ENCODE results near the gene ACAD11.
"Not testable (repeated sequence)": the region's sequence is repeated elsewhere in the genome, so short reads cannot be mapped to it uniquely, and the experiment has no call there.

The ACAD11 gene

GRCh38 chr3:132568422-132568821 is 91.2 kb downstream of the ACAD11 start:
- no peak for DNase-seq (ENCODE audit: insufficient read length)
- TF ChIP-seq POLR2A (IDR thresholded peaks at IDR 0.05; ENCODE audit: low read depth, low read length) (no peak), POLR2AphosphoS5 (IDR thresholded peaks at IDR 0.05; ENCODE audit: low read depth, low read length) (no peak), TAF1 (IDR thresholded peaks at IDR 0.05; ENCODE audit: borderline replicate concordance, low read depth, low read length) (no peak)
- FAIRE-seq: no peak

- DNase-seq (ENCODE audit: insufficient read length) (no peak), FAIRE-seq (no peak)
- no peak for TF ChIP-seq POLR2AphosphoS5 (IDR thresholded peaks at IDR 0.05; ENCODE audit: low read depth, low read length)
Observed at GRCh38 chr3:132564070-132564465, 95.5 kb downstream of the ACAD11 start.

GRCh38 chr3:132563420-132564069 is 96.1 kb downstream of the ACAD11 start:
- DNase-seq (ENCODE audit: insufficient read length) (no peak), FAIRE-seq (no peak)
- TF ChIP-seq POLR2AphosphoS5 (IDR thresholded peaks at IDR 0.05; ENCODE audit: low read depth, low read length): no peak
- no peak for TF ChIP-seq TAF1 (IDR thresholded peaks at IDR 0.05; ENCODE audit: borderline replicate concordance, low read depth, low read length)
- no peak for TF ChIP-seq POLR2A (IDR thresholded peaks at IDR 0.05; ENCODE audit: low read depth, low read length)

GRCh38 chr3:132561003-132561402 is 98.6 kb downstream of the ACAD11 start:
- DNase-seq (ENCODE audit: insufficient read length) (no peak), FAIRE-seq (no peak)
- TF ChIP-seq TAF1 (IDR thresholded peaks at IDR 0.05; ENCODE audit: borderline replicate concordance, low read depth, low read length): no peak
- no peak for TF ChIP-seq POLR2A (IDR thresholded peaks at IDR 0.05; ENCODE audit: low read depth, low read length)
- no peak for TF ChIP-seq POLR2AphosphoS5 (IDR thresholded peaks at IDR 0.05; ENCODE audit: low read depth, low read length)

- DNase-seq (ENCODE audit: insufficient read length) (no peak), FAIRE-seq (no peak)
- TF ChIP-seq TAF1 (IDR thresholded peaks at IDR 0.05; ENCODE audit: borderline replicate concordance, low read depth, low read length) (no peak), POLR2A (IDR thresholded peaks at IDR 0.05; ENCODE audit: low read depth, low read length) (no peak), POLR2AphosphoS5 (IDR thresholded peaks at IDR 0.05; ENCODE audit: low read depth, low read length) (no peak)
Observed at GRCh38 chr3:132556508-132557159, 103.0 kb downstream of the ACAD11 start.

GRCh38 chr3:132556036-132556386 is 103.6 kb downstream of the ACAD11 start:
- not testable (repeated sequence) for DNase-seq (ENCODE audit: insufficient read length); FAIRE-seq

GRCh38 chr3:132555306-132556035 is 104.1 kb downstream of the ACAD11 start:
- no peak for FAIRE-seq
- no peak for TF ChIP-seq TAF1 (IDR thresholded peaks at IDR 0.05; ENCODE audit: borderline replicate concordance, low read depth, low read length)
- TF ChIP-seq POLR2AphosphoS5 (IDR thresholded peaks at IDR 0.05; ENCODE audit: low read depth, low read length): no peak
- TF ChIP-seq POLR2A (IDR thresholded peaks at IDR 0.05; ENCODE audit: low read depth, low read length): no peak
- DNase-seq (ENCODE audit: insufficient read length): no peak

- FAIRE-seq (no peak), DNase-seq (ENCODE audit: insufficient read length) (no peak)
- TF ChIP-seq POLR2A (IDR thresholded peaks at IDR 0.05; ENCODE audit: low read depth, low read length) (no peak), TAF1 (IDR thresholded peaks at IDR 0.05; ENCODE audit: borderline replicate concordance, low read depth, low read length) (no peak), POLR2AphosphoS5 (IDR thresholded peaks at IDR 0.05; ENCODE audit: low read depth, low read length) (no peak)
Observed at GRCh38 chr3:132554437-132554836, 105.2 kb downstream of the ACAD11 start.

- DNase-seq (ENCODE audit: insufficient read length) (no peak), FAIRE-seq (no peak)
- no peak for TF ChIP-seq POLR2A (IDR thresholded peaks at IDR 0.05; ENCODE audit: low read depth, low read length)
- TF ChIP-seq POLR2AphosphoS5 (IDR thresholded peaks at IDR 0.05; ENCODE audit: low read depth, low read length): no peak
- no peak for TF ChIP-seq TAF1 (IDR thresholded peaks at IDR 0.05; ENCODE audit: borderline replicate concordance, low read depth, low read length)
Observed at GRCh38 chr3:132553826-132554225, 105.8 kb downstream of the ACAD11 start.

GRCh38 chr3:132550579-132551305 is 108.9 kb downstream of the ACAD11 start:
- DNase-seq (ENCODE audit: insufficient read length) (no peak), FAIRE-seq (no peak)
- no peak for TF ChIP-seq TAF1 (IDR thresholded peaks at IDR 0.05; ENCODE audit: borderline replicate concordance, low read depth, low read length)
- TF ChIP-seq POLR2A (IDR thresholded peaks at IDR 0.05; ENCODE audit: low read depth, low read length): no peak
- no peak for TF ChIP-seq POLR2AphosphoS5 (IDR thresholded peaks at IDR 0.05; ENCODE audit: low read depth, low read length)

- DNase-seq (ENCODE audit: insufficient read length): no peak
- no peak for TF ChIP-seq POLR2AphosphoS5 (IDR thresholded peaks at IDR 0.05; ENCODE audit: low read depth, low read length)
- FAIRE-seq: no peak
Observed at GRCh38 chr3:132549890-132550578, 109.6 kb downstream of the ACAD11 start.
